Smooth muscle cell (in vitro differentiated cells): ENCODE data around the gene GJA3. TPM values are rescaled to one million over a fixed set of nuclear protein-coding genes. Genes with fewer than 3 reads are reported as not detected.

Source experiments
- DNase-seq: peaks from one replicate; lab custom pipeline; 2025; ENCODE audit not compliant: unreplicated experiment; lab: John Stamatoyannopoulos, UW
- H2AFZ ChIP-seq: fragments of 200-600 bp; sonication (generic); 2 replicates; pipeline ENCODE4 v1.6.0; 2016; ENCODE audit warnings: antibody characterized with exemption, low read depth, mild to moderate bottlenecking
- H3F3A ChIP-seq: fragments of 200-600 bp; sonication (generic); 2 replicates; pipeline ENCODE4 v1.6.0; 2017; ENCODE audit warnings: antibody characterized with exemption, low read depth
- H3K27ac ChIP-seq: fragments of 200-600 bp; sonication (generic); 2 replicates; pipeline ENCODE4 v1.5.1; 2016; ENCODE audit warnings: low read depth, mild to moderate bottlenecking
- H3K27me3 ChIP-seq: fragments of 200-600 bp; sonication (generic); 2 replicates; pipeline ENCODE4 v1.6.1; 2016; ENCODE audit warnings: low read depth, mild to moderate bottlenecking
- H3K36me3 ChIP-seq: fragments of 200-600 bp; sonication (generic); 2 replicates; pipeline ENCODE4 v1.5.1; 2016; ENCODE audit warnings: low read depth
- H3K4me1 ChIP-seq: fragments of 200-600 bp; sonication (generic); 2 replicates; pipeline ENCODE4 v1.5.1; 2016; ENCODE audit warnings: low read depth
- H3K4me2 ChIP-seq: fragments of 200-600 bp; sonication (generic); 2 replicates; pipeline ENCODE4 v1.6.0; 2016; ENCODE audit warnings: mild to moderate bottlenecking
- H3K4me3 ChIP-seq: fragments of 200-600 bp; sonication (generic); 2 replicates; pipeline ENCODE4 v1.5.1; 2016; ENCODE audit warnings: mild to moderate bottlenecking
- H3K79me2 ChIP-seq: fragments of 200-600 bp; sonication (generic); 2 replicates; pipeline ENCODE4 v1.6.0; 2016; ENCODE audit warnings: low read depth, mild to moderate bottlenecking
- H3K9ac ChIP-seq: fragments of 200-600 bp; sonication (generic); 2 replicates; pipeline ENCODE4 v1.6.0; 2016; ENCODE audit warnings: low read depth
- H3K9me3 ChIP-seq: fragments of 200-600 bp; sonication (generic); replicated peaks from 2 replicates; pipeline ENCODE4 v1.5.1; 2016; ENCODE audit warnings: low read depth
- H4K20me1 ChIP-seq: fragments of 200-600 bp; sonication (generic); 2 replicates; pipeline ENCODE4 v1.6.0; 2016; ENCODE audit warnings: low read depth
- CTCF ChIP-seq: fragments of 200-600 bp; sonication (generic); IDR thresholded peaks from 2 replicates; pipeline ENCODE4 v1.5.1; 2017; ENCODE audit warnings: borderline replicate concordance, mild to moderate bottlenecking, antibody characterized with exemption; ENCODE audit not compliant: insufficient read depth, poor library complexity, severe bottlenecking
- WGBS: methylation state at CpG from one replicate; pipeline ENCODE4 v1.1.7; 2016; ENCODE audit warnings: low lambda C conversion rate; 5-methylcytosine and 5-hydroxymethylcytosine counted together
- polyA plus RNA-seq: library from polyadenylated mRNA; unstranded; fragments of >200 nt; fragmentation: Nextera tagmentation; extraction: Ambion mirVana; gene quantifications from 2 replicates; pipeline ENCODE4 v1.2.1, GENCODE V29; 2016
- total RNA-seq: library from RNA; depleted of rRNA; stranded (reverse); fragments of >200 nt; gene quantifications from 2 replicates; pipeline ENCODE4 v1.2.3, GENCODE V29; 2014

The GJA3 gene
- total and polyA plus RNA-seq, 2 experiments from 2014 or later, result 1.3 to 1.5 TPM

DNA sequence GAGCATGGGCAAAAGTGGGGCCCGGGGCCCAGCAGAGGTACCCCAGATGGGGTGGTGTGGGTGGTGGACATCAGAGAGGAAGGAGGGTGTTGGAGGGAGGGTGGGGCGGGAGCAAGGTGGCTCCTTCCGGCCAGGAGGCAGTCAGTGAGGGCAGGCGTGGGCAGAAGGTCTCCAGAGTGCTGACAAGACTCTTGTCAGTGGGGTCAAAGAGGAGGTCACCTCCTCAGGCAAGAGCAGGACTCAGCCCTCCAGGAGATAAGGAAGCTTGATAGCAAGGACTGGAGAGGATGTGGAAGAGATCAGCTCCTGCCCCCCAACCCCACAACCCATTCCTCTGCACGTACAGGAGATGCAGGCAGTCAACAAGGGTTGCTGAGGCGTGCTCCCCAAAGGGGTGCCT, 9.8 kb downstream of the GJA3 start:
- Histone ChIP-seq H3K4me3 (no peak overlapping the region), H4K20me1 (no peaks in the 10 kb centered on the region), H3K27me3 (peaks cover 27% of the 10 kb centered on the region), H3F3A (no peaks in the 10 kb centered on the region), H3K79me2 (no peaks in the 10 kb centered on the region), H3K36me3 (no peaks in the 10 kb centered on the region), H3K4me1 (no peaks in the 10 kb centered on the region), H3K9ac (no peak overlapping the region), H3K9me3 (no peaks in the 10 kb centered on the region), H3K4me2 (no peak overlapping the region), H3K27ac (no peak overlapping the region), H2AFZ (no peak overlapping the region)
- no peak for TF ChIP-seq CTCF
- DNase-seq, result no peak
- WGBS, result 74% methylated on average over 6 of the region's 6 CpGs

DNA sequence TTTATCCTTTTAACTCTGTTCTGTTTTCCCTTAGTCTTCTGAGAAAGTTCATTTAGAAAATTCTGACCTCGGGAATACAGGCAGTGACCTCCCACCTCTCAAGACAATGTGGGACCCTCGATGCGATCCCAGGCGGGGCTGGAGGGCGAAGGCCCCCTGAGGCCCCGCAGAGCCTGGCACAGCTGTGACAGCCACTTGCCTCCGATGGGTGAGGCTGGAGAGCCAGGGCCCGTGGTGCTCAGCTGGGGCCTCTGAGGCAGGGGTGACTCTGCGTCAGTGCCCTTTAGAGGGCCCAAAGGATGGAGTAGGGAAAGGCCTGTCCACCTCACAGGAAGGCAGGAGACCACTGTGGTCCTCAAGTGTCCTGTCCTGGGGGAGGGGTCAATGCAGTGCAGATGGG, 10.3 kb downstream of the GJA3 start:
- no peaks in the 10 kb centered on the region for H3K36me3 ChIP-seq
- H3K9ac ChIP-seq, result no peak overlapping the region
- H4K20me1 ChIP-seq, result no peaks in the 10 kb centered on the region
- no peak overlapping the region for H3K27ac ChIP-seq
- no peaks in the 10 kb centered on the region for H3K4me1 ChIP-seq
- WGBS, result 82% methylated on average over 9 of the region's 9 CpGs
- H3K9me3 ChIP-seq, result no peaks in the 10 kb centered on the region
- no peaks in the 10 kb centered on the region for H3F3A ChIP-seq
- H2AFZ ChIP-seq, result no peak overlapping the region
- DNase-seq, result no peak
- H3K4me3 ChIP-seq, result no peak overlapping the region
- TF ChIP-seq CTCF, result no peak
- no peak overlapping the region for H3K4me2 ChIP-seq
- H3K27me3 ChIP-seq, result peaks cover 27% of the 10 kb centered on the region
- no peaks in the 10 kb centered on the region for H3K79me2 ChIP-seq

- TF ChIP-seq CTCF, result no peak
- Histone ChIP-seq H3K79me2 (no peaks in the 10 kb centered on the region), H3K9me3 (no peaks in the 10 kb centered on the region), H3F3A (no peaks in the 10 kb centered on the region), H3K36me3 (no peaks in the 10 kb centered on the region), H3K27me3 (peaks cover 22% of the 10 kb centered on the region), H3K4me2 (no peak overlapping the region), H3K4me3 (no peak overlapping the region), H3K27ac (no peak overlapping the region), H4K20me1 (no peaks in the 10 kb centered on the region), H3K4me1 (no peaks in the 10 kb centered on the region), H3K9ac (no peak overlapping the region), H2AFZ (no peak overlapping the region)
- no peak for DNase-seq
- WGBS, result 81% methylated on average over 9 of the region's 9 CpGs
Observed at GRCh38 chr13:20149762-20150161, 11.1 kb downstream of the GJA3 start.

- H3K36me3 ChIP-seq, result no peaks in the 10 kb centered on the region
- no peaks in the 10 kb centered on the region for H3K9me3 ChIP-seq
- no peak overlapping the region for H3K4me3 ChIP-seq
- no peaks in the 10 kb centered on the region for H3K79me2 ChIP-seq
- no peaks in the 10 kb centered on the region for H4K20me1 ChIP-seq
- H3K4me2 ChIP-seq, result no peak overlapping the region
- no peak for TF ChIP-seq CTCF
- H3K27me3 ChIP-seq, result peaks cover 22% of the 10 kb centered on the region
- H3K27ac ChIP-seq, result no peak overlapping the region
- 94% methylated on average over 16 of the region's 16 CpGs for WGBS
- no peak overlapping the region for H2AFZ ChIP-seq
- H3K9ac ChIP-seq, result no peak overlapping the region
- DNase-seq, result no peak
- no peaks in the 10 kb centered on the region for H3K4me1 ChIP-seq
- no peaks in the 10 kb centered on the region for H3F3A ChIP-seq
Observed at GRCh38 chr13:20148501-20149183, 12.2 kb downstream of the GJA3 start.
